ENCODE measurements around the gene CHAF1A. TPM values are rescaled to one million over a fixed set of nuclear protein-coding genes. Genes with fewer than 3 reads are reported as not detected.

CHAF1A gene
- total RNA-seq, 1 donor from 2014 or later = 48.2 TPM

- no peak for DNase-seq (ENCODE audit: low spot score, unreplicated experiment)
- no peaks in the 10 kb centered on the region for H3K9me3 Mint-ChIP-seq (ENCODE audit: low read depth)
Observed at GRCh38 chr19:4390567-4391305, 11.7 kb upstream of the CHAF1A start.

GRCh38 chr19:4391306-4391693 is 11.1 kb upstream of the CHAF1A start:
- Mint-ChIP-seq H3K9me3 (ENCODE audit: low read depth) (no peaks in the 10 kb centered on the region), H3K27me3 (no peaks in the 10 kb centered on the region), H3K4me1 (ENCODE audit: low read depth) (peaks cover 28% of the 10 kb centered on the region), H3K27ac (peak overlapping the region; percentile 69), H3K4me3 (ENCODE audit: low read depth) (no peak overlapping the region), H3K36me3 (ENCODE audit: insufficient read depth) (peaks cover 2% of the 10 kb centered on the region)
- no peak for TF ChIP-seq CTCF (IDR thresholded peaks at IDR 0.05; ENCODE audit: unreplicated experiment)
- DNase-seq (ENCODE audit: low spot score, unreplicated experiment) = no peak

More at GRCh38 chr19:4390567-4391305, 11.7 kb upstream of the CHAF1A start:
- H3K4me1 Mint-ChIP-seq (ENCODE audit: low read depth) = peaks cover 28% of the 10 kb centered on the region
- TF ChIP-seq CTCF (IDR thresholded peaks at IDR 0.05; ENCODE audit: unreplicated experiment) = no peak
- peak overlapping the region; percentile 69 for H3K27ac Mint-ChIP-seq
- H3K4me3 Mint-ChIP-seq (ENCODE audit: low read depth) = peak overlapping the region; percentile 14
- H3K27me3 Mint-ChIP-seq = no peaks in the 10 kb centered on the region
- H3K36me3 Mint-ChIP-seq (ENCODE audit: insufficient read depth) = peaks cover 2% of the 10 kb centered on the region

GRCh38 chr19:4391701-4392483 is 10.5 kb upstream of the CHAF1A start:
- H3K4me1 Mint-ChIP-seq (ENCODE audit: low read depth) = peaks cover 28% of the 10 kb centered on the region
- H3K27me3 Mint-ChIP-seq = no peaks in the 10 kb centered on the region
- no peaks in the 10 kb centered on the region for H3K9me3 Mint-ChIP-seq (ENCODE audit: low read depth)
- no peak for TF ChIP-seq CTCF (IDR thresholded peaks at IDR 0.05; ENCODE audit: unreplicated experiment)
- peaks cover 4% of the 10 kb centered on the region for H3K36me3 Mint-ChIP-seq (ENCODE audit: insufficient read depth)
- no peak overlapping the region for H3K4me3 Mint-ChIP-seq (ENCODE audit: low read depth)
- H3K27ac Mint-ChIP-seq = no peak overlapping the region
- no peak for DNase-seq (ENCODE audit: low spot score, unreplicated experiment)

GRCh38 chr19:4393947-4394590 is 8.4 kb upstream of the CHAF1A start:
- no peak for TF ChIP-seq CTCF (IDR thresholded peaks at IDR 0.05; ENCODE audit: unreplicated experiment)
- peaks cover 29% of the 10 kb centered on the region for H3K4me1 Mint-ChIP-seq (ENCODE audit: low read depth)

More at GRCh38 chr19:4393947-4394590, 8.4 kb upstream of the CHAF1A start:
- Mint-ChIP-seq H3K27ac (peak overlapping the region; percentile 11), H3K36me3 (ENCODE audit: insufficient read depth) (peaks cover 4% of the 10 kb centered on the region), H3K4me3 (ENCODE audit: low read depth) (no peak overlapping the region), H3K9me3 (ENCODE audit: low read depth) (no peaks in the 10 kb centered on the region), H3K27me3 (no peaks in the 10 kb centered on the region)
- DNase-seq (ENCODE audit: low spot score, unreplicated experiment) = no peak

Measured in progenitor cell of endocrine pancreas (in vitro differentiated cells).